Immature natural killer cell (primary cell): ENCODE data around the gene STX16. TPM values are rescaled to one million over a fixed set of nuclear protein-coding genes. Genes with fewer than 3 reads are reported as not detected.
A peak's percentile ranks its signal among the peaks of the same experiment; 100 is the strongest.
"Not testable (repeated sequence)": the region's sequence is repeated elsewhere in the genome, so short reads cannot be mapped to it uniquely, and the experiment has no call there.

Source experiments
- DNase-seq, 3 donors: peaks; one replicate each; pipeline ENCODE4 v3.0.0; 2022; ENCODE audit warnings: mixed read lengths in 1 of 3
- H3K27ac Mint-ChIP-seq, 6 donors: one replicate each; pipeline ENCODE4 v1.8.0; 2020; ENCODE audit warnings: mixed read lengths in 6 of 6, mild to moderate bottlenecking in 5 of 6, inconsistent platforms in 4 of 6, moderate library complexity in 3 of 6
- H3K27me3 Mint-ChIP-seq, 3 donors: one replicate each; pipeline ENCODE4 v1.8.0; 2020 to 2021; ENCODE audit warnings: low read depth in 3 of 3, mild to moderate bottlenecking in 3 of 3, mixed read lengths in 3 of 3, moderate library complexity in 3 of 3, inconsistent platforms in 1 of 3
- H3K36me3 Mint-ChIP-seq, 3 donors: one replicate each; pipeline ENCODE4 v1.8.0; 2020; ENCODE audit warnings: mixed read lengths in 3 of 3, inconsistent platforms in 2 of 3, mild to moderate bottlenecking in 2 of 3
- H3K4me1 Mint-ChIP-seq, 2 donors: one replicate each; pipeline ENCODE4 v1.8.0; 2020; ENCODE audit warnings: inconsistent platforms in 2 of 2, mild to moderate bottlenecking in 2 of 2, mixed read lengths in 2 of 2, moderate library complexity in 1 of 2
- H3K4me3 Mint-ChIP-seq, 5 donors: one replicate each; pipeline ENCODE4 v1.8.0; 2020; ENCODE audit warnings: mild to moderate bottlenecking in 5 of 5, mixed read lengths in 5 of 5, inconsistent platforms in 3 of 5, moderate library complexity in 3 of 5
- H3K9me3 Mint-ChIP-seq, 6 donors: one replicate each; pipeline ENCODE4 v1.8.0; 2020; ENCODE audit warnings: mild to moderate bottlenecking in 6 of 6, mixed read lengths in 6 of 6, inconsistent platforms in 4 of 6, moderate library complexity in 3 of 6
- polyA plus RNA-seq, 3 donors: library from polyadenylated mRNA; unstranded; fragments of 300-500 nt; fragmentation: Illumina TruSeq; gene quantifications; one replicate each; pipeline ENCODE4 v1.2.3, GENCODE V29; 2021

Gene STX16
- polyA plus RNA-seq, 3 donors from 2014 or later: 17.2 to 24.9 (median 21.1) TPM

DNA sequence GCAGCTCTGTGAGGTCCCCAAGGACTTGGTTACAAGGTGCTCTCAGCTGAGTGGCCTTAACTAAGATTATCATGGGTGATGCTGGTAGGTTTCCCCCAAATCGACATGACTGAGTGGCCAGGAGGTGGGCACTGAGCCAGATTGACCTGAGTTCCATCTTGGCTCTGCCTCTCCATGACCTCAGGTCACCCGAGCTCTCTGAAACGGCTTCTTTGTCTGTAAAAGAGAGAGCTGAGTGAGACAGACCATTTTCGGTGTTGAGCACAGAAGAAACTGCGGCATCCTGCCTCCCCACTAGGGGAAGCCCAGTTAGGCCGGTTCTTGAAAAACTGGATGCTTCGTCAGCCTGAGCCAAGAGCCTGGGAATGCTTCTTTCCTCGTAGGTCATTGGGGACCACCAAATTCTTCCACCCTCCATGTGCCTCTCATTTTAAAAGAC is 14.1 kb upstream of the STX16 start:
- Mint-ChIP-seq H3K27me3 (peaks cover 4 to 12% (median 5%) of the 10 kb centered on the region in 3 donors), H3K9me3 (no peaks in the 10 kb centered on the region), H3K27ac (no peak overlapping the region), H3K4me1 (no peaks in the 10 kb centered on the region), H3K36me3 (no peaks in the 10 kb centered on the region), H3K4me3 (no peak overlapping the region)
- no peak for DNase-seq

GRCh38 chr20:58637466-58638213 is 13.4 kb upstream of the STX16 start:
- Mint-ChIP-seq H3K4me3 (no peak overlapping the region), H3K36me3 (peaks cover 0 to 4% (median 0%) of the 10 kb centered on the region in 3 donors), H3K9me3 (no peaks in the 10 kb centered on the region), H3K27ac (no peak overlapping the region), H3K4me1 (no peaks in the 10 kb centered on the region), H3K27me3 (peaks cover 5 to 12% (median 5%) of the 10 kb centered on the region in 3 donors)
- no peak for DNase-seq

DNA sequence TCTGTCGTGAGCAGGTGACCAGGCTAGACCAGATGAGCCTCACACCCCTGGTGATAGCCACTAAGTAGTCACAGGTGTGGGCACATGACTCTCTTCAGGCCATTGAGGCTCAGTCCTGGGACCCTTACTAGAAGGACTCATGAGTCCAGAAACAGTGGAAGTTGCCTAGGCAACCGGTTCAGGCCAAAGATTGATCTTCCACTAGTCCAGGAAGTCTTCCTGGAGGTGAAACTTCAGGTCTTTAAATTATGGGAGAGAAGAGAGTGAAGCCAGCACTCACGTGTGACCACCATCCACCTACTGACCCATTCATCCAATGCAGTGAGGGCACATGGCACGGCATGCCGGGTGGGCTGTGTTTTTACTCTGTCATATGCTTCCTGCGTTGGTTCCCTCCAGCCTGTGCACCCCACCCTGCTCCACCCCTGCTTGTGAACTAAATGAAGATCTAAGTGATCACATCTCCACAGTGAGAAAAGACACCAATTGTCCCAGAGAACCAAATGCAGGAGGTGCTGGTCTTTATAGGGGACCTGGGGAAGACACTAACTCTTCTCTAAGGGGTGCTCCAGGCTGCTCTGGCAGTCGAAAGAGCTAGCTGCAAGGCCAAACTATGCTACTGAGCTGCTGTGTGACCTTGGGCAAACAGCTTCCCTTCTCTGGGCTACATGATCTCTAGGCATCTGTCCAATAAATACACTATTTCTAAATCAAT is 12.5 kb upstream of the STX16 start:
- Mint-ChIP-seq H3K36me3 (peaks cover 0 to 4% (median 0%) of the 10 kb centered on the region in 3 donors), H3K4me3 (no peak overlapping the region), H3K27ac (no peak overlapping the region), H3K4me1 (no peaks in the 10 kb centered on the region), H3K9me3 (no peaks in the 10 kb centered on the region), H3K27me3 (peaks cover 5 to 12% (median 5%) of the 10 kb centered on the region in 3 donors)
- no peak for DNase-seq

- peaks cover 5 to 9% (median 5%) of the 10 kb centered on the region in 3 donors for H3K27me3 Mint-ChIP-seq
- H3K27ac Mint-ChIP-seq: no peak overlapping the region
- peaks cover 0 to 4% (median 0%) of the 10 kb centered on the region in 3 donors for H3K36me3 Mint-ChIP-seq
- H3K9me3 Mint-ChIP-seq: no peaks in the 10 kb centered on the region
- DNase-seq: no peak
- H3K4me3 Mint-ChIP-seq: peak overlapping the region in 1 of 5 donors; percentile 23
- H3K4me1 Mint-ChIP-seq: no peaks in the 10 kb centered on the region
Measured at GRCh38 chr20:58639182-58640146, 11.6 kb upstream of the STX16 start.

DNA sequence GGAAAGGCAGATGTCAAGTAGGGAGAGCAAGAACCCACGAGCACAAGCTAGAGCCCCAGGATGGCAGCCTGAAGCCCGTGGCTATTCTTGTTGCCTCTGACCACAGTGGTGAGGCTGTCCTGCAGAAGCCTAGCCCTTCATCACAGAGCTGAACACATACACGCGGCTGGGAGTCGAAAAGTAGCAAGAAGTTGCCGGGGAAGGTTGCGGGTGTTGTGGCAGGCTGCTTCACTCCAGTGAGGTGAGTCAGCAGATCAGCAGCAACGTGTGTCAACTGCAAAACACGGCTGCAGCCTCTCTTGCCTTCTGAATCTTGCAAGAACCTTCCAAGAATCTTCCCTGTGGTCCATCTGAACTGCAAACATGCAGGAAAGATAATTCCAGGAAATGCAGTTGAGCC is 10.6 kb upstream of the STX16 start:
- Mint-ChIP-seq H3K27ac (no peak overlapping the region), H3K4me3 (no peak overlapping the region), H3K4me1 (no peaks in the 10 kb centered on the region), H3K9me3 (no peaks in the 10 kb centered on the region), H3K27me3 (peaks cover 5 to 8% (median 5%) of the 10 kb centered on the region in 3 donors), H3K36me3 (peaks cover 0 to 4% (median 0%) of the 10 kb centered on the region in 3 donors)
- no peak for DNase-seq

- Mint-ChIP-seq H3K36me3 (peaks cover 0 to 4% (median 0%) of the 10 kb centered on the region in 3 donors), H3K27me3 (peaks cover 5 to 8% (median 5%) of the 10 kb centered on the region in 3 donors)
- no peak for DNase-seq
Measured at GRCh38 chr20:58642441-58642840, 8.6 kb upstream of the STX16 start.

GRCh38 chr20:58642896-58643295 is 8.2 kb upstream of the STX16 start:
- not testable (repeated sequence) for DNase-seq, H3K4me1 Mint-ChIP-seq, H3K27ac Mint-ChIP-seq, H3K4me3 Mint-ChIP-seq, H3K27me3 Mint-ChIP-seq, H3K9me3 Mint-ChIP-seq, H3K36me3 Mint-ChIP-seq

More at GRCh38 chr20:58642441-58642840, 8.6 kb upstream of the STX16 start:
- Mint-ChIP-seq H3K27ac (no peak overlapping the region), H3K4me3 (no peak overlapping the region), H3K9me3 (no peaks in the 10 kb centered on the region), H3K4me1 (no peaks in the 10 kb centered on the region)

- Mint-ChIP-seq H3K4me1 (peaks cover 10 to 12% of the 10 kb centered on the region in 2 donors), H3K27me3 (peaks cover 0 to 5% (median 2%) of the 10 kb centered on the region in 3 donors), H3K36me3 (peaks cover 0 to 4% (median 0%) of the 10 kb centered on the region in 3 donors), H3K27ac (no peak overlapping the region), H3K9me3 (no peaks in the 10 kb centered on the region), H3K4me3 (no peak overlapping the region)
- DNase-seq: no peak
Measured at GRCh38 chr20:58645412-58645968, 5.6 kb upstream of the STX16 start.

GRCh38 chr20:58646257-58646656 is 4.8 kb upstream of the STX16 start:
- H3K36me3 Mint-ChIP-seq: peaks cover 0 to 4% (median 0%) of the 10 kb centered on the region in 3 donors
- H3K27me3 Mint-ChIP-seq: peaks cover 5 to 8% (median 6%) of the 10 kb centered on the region in 3 donors
- no peak overlapping the region for H3K4me3 Mint-ChIP-seq
- H3K27ac Mint-ChIP-seq: no peak overlapping the region
- DNase-seq: no peak
- H3K4me1 Mint-ChIP-seq: peaks cover 10 to 12% of the 10 kb centered on the region in 2 donors
- H3K9me3 Mint-ChIP-seq: no peaks in the 10 kb centered on the region

DNA sequence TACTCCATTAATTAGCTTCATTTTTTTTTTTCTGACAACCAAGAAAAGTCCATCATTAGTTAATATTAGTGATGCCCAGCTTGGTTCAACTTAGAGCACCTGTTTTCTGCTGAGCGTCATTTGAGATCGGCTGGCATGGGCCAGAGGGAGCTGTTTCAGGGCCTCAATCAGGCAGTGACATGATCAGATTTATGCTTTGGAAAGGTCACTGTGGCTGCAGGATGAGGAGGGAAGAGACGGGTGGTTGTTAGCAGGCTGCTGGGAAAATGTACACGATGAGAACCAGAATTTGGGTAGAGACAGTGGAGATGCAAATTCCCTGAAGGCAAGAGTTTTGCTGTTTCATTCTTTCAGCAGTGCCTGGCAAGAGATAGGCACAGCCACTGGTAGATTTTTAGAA is 4.4 kb upstream of the STX16 start:
- H3K27me3 Mint-ChIP-seq: peaks cover 7 to 9% (median 7%) of the 10 kb centered on the region in 3 donors
- no peak overlapping the region for H3K27ac Mint-ChIP-seq
- H3K9me3 Mint-ChIP-seq: no peaks in the 10 kb centered on the region
- DNase-seq: no peak
- peaks cover 12 to 17% of the 10 kb centered on the region in 2 donors for H3K4me1 Mint-ChIP-seq
- peaks cover 0 to 4% (median 0%) of the 10 kb centered on the region in 3 donors for H3K36me3 Mint-ChIP-seq
- H3K4me3 Mint-ChIP-seq: no peak overlapping the region

DNA sequence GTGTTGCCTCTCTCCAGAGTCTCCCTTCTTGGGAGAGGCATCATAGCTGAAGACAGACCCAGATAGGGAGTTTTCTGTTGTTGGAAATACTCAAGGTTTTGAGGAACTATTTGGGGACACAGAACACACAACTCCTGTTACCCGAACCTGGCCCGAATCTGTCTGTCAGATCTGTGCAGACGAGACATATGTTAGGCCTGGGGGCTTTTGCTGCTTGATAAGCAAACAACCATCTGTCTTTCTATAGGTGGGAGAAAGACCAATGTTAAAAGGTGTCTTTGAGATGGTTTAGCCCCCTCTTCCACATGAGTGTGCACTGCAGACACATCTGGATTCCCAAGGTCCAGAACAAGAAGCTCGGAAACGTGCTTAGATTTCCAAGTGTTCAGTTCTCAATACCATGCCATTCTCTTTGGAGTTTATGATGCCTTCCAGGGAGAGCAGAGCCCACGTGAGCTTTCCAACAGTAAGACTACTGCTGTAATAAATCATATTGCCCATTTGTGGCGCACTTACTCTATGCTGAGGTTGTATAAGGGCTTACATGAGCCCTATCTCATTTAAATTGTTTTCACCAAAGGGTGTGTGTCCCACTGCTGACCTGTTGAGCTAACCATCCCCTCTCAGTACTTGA is 3.8 kb upstream of the STX16 start:
- no peak overlapping the region for H3K27ac Mint-ChIP-seq

DNA sequence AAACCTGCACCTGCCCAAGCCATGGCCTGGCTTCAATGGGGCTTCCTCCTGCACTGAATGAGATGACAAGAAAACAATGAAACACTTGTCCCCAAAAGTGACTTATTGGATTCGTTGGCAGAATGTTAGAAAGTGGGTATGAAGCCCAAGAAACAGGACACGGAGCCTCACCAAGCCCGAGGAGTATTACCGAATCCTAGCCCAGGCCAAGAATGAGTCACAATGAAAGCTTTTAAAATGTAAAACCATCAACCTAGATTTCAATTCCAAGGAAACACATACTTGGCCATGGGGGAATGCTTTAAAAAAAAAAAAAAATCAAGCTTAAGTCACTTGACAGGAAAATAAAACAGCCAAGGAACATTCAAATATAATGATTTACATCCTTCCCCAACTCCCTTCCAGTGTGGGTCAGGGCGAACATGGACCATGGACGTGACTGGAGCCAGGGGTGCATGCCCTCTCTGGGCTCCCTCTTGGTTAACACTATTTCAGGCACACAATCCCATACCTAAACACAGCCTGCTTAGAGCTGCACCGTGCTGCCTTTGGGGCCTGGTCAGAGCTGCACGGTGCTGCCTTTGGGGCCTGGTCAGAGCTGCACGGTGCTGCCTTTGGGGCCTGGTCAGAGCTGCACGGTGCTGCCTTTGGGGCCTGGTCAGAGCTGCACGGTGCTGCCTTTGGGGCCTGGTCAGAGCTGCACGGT is 3.1 kb upstream of the STX16 start:
- Mint-ChIP-seq H3K27me3 (peaks cover 7 to 20% (median 16%) of the 10 kb centered on the region in 3 donors), H3K9me3 (no peaks in the 10 kb centered on the region), H3K4me1 (peaks cover 24 to 29% of the 10 kb centered on the region in 2 donors), H3K27ac (no peak overlapping the region), H3K4me3 (peak overlapping the region in 1 of 5 donors; percentile 21), H3K36me3 (no peaks in the 10 kb centered on the region)
- DNase-seq: no peak

More for the DNA sequence above, 3.8 kb upstream of the STX16 start:
- Mint-ChIP-seq H3K9me3 (no peaks in the 10 kb centered on the region), H3K36me3 (peaks cover 0 to 2% (median 0%) of the 10 kb centered on the region in 3 donors), H3K4me1 (peaks cover 18 to 22% of the 10 kb centered on the region in 2 donors), H3K27me3 (peaks cover 7 to 14% (median 11%) of the 10 kb centered on the region in 3 donors), H3K4me3 (peak overlapping the region in 1 of 5 donors; percentile 21)
- no peak for DNase-seq
